Measurements from ENCODE around the gene CFD.

DNA sequence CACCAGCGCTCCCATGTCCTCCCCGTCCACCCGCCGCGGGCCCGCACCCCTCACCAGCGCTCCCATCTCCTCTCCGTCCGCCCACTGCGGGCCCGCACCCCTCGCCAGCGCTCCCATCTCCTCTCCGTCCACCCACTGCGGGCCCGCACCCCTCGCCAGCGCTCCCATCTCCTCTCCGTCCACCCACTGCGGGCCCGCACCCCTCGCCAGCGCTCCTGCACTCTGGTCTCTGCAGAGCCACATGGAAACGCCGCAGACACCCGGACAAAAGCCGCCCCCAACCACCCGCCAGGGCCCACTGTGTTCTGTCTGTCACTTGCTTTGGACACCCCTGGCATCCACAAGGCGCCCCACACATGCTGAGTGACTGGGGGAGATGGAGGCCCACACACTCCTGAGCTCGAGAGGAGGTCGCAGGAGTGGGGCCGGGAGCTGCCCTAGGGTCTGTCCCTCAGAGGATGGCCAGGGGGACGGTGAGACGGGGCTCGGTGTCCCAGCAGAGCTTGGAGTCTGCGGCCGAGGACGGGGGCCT, 7.4 kb downstream of the CFD start:
- TF ChIP-seq CTCF (IDR thresholded peaks at IDR 0.05) (no peak), EP300 (IDR thresholded peaks at IDR 0.05) (no peak)

Data from ovary (tissue), 3 donors.